ENCODE results near the gene IFIH1.

IFIH1 gene

DNA sequence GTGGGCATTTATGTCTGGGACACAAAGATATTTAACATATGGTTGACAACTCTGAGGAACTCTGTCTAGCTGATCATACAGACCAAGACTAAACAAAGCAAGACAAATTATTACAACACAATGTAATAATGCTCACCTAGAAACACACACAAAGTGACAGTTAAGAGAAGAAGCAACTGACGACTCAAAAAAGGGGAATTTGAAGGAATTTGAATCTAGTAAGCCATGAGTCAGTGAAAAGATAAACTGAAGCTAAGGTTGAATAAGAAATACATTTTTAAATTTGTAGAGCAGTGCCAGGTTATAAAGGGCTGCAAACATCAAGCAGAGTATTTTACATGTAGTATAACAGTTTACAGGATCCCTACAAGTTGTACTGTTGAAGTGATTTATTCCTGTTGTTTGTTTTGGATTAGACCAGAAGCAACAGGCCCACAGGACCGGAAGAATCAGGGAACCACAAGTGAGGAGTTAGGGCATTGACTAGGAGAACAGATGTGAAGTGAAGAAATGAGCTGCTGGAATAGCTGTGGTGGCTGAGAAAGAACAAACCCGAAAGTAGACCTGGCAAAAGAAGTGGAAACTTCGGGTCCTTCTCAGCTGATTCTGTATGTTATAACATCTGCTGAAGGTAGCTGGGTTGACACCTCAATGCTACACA, 35.6 kb downstream of the IFIH1 start:
- 97% methylated on average over 4 of the region's 4 CpGs for WGBS (ENCODE audit: insufficient coverage)
- H3K36me3 ChIP-seq (ENCODE audit: control insufficient read depth in 4 of 4, insufficient read depth in 4 of 4, low read length in 3 of 4), result peaks cover 11 to 62% (median 31%) of the 10 kb centered on the region in 4 experiments

DNA sequence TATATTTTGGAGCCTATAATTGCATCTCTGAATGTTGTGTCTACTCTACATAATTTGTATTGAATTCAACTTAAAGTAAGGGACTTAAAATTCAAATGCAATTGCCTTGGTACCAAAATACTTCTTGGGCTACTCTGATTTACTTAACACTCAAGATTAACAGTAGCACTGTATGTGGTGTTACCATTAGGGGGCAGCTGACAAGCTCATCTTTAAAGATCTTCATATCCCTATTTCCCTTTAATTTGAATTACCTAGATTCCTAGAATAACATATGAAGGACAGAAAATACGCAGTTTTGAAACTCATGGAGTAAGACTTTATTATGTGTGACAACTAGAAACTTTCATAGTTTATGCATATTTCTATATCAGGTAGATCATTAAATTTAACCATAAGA, 37.8 kb downstream of the IFIH1 start:
- DNase-seq, result no peak
- no peaks in the 10 kb centered on the region for H3K9me3 ChIP-seq (ENCODE audit: control extremely low read depth in 1 of 5, control insufficient read depth in 4 of 5, insufficient read depth in 2 of 5, low read depth in 1 of 5, low read length in 4 of 5)
- no peak overlapping the region for H3K4me3 ChIP-seq (ENCODE audit: control insufficient read depth in 1 of 7, extremely low read depth in 1 of 7, insufficient read depth in 4 of 7, low read depth in 2 of 7, low read length in 6 of 7)
- POLR2A ChIA-PET, result no interaction called here
- CTCF ChIA-PET, result interaction anchor here (1.0 kb wide), 1 partner anchor 17 kb away, joined by 3 read pairs; no protein-coding TSS in a partner anchor
- no peaks in the 10 kb centered on the region for H3K27me3 ChIP-seq (replicated peaks in 2 of 5; ENCODE audit: control insufficient read depth in 4 of 5, insufficient read depth in 5 of 5, low read length in 4 of 5)
- H3K4me1 ChIP-seq (ENCODE audit: control extremely low read depth in 1 of 4, control insufficient read depth in 4 of 4, insufficient read depth in 4 of 4, low read length in 3 of 4), result peaks cover 0 to 3% (median 3%) of the 10 kb centered on the region in 4 experiments
- peaks cover 15 to 62% (median 30%) of the 10 kb centered on the region in 4 experiments for H3K36me3 ChIP-seq (ENCODE audit: control insufficient read depth in 4 of 4, insufficient read depth in 4 of 4, low read length in 3 of 4)
- H3K27ac ChIP-seq (ENCODE audit: insufficient read depth in 1 of 2, low read depth in 1 of 2, low read length in 2 of 2, poor library complexity in 1 of 2, severe bottlenecking in 2 of 2), result no peak overlapping the region
- WGBS (ENCODE audit: insufficient coverage), result no CpG with 5 or more reads among the region's 1 CpG

More for the DNA sequence above, 35.6 kb downstream of the IFIH1 start:
- Histone ChIP-seq H3K4me1 (ENCODE audit: control extremely low read depth in 1 of 4, control insufficient read depth in 4 of 4, insufficient read depth in 4 of 4, low read length in 3 of 4) (no peaks in the 10 kb centered on the region), H3K9me3 (ENCODE audit: control extremely low read depth in 1 of 5, control insufficient read depth in 4 of 5, insufficient read depth in 2 of 5, low read depth in 1 of 5, low read length in 4 of 5) (no peaks in the 10 kb centered on the region), H3K4me3 (ENCODE audit: control insufficient read depth in 1 of 7, extremely low read depth in 1 of 7, insufficient read depth in 4 of 7, low read depth in 2 of 7, low read length in 6 of 7) (no peak overlapping the region), H3K27me3 (replicated peaks in 2 of 5; ENCODE audit: control insufficient read depth in 4 of 5, insufficient read depth in 5 of 5, low read length in 4 of 5) (no peaks in the 10 kb centered on the region), H3K27ac (ENCODE audit: insufficient read depth in 1 of 2, low read depth in 1 of 2, low read length in 2 of 2, poor library complexity in 1 of 2, severe bottlenecking in 2 of 2) (no peak overlapping the region)
- DNase-seq, result no peak
- CTCF ChIA-PET, result interaction anchor here (0.7 to 1.4 kb wide), 2 partner anchors 15 to 45 kb away, joined by 3 to 7 read pairs; no protein-coding TSS in a partner anchor
- POLR2A ChIA-PET, result no interaction called here

DNA sequence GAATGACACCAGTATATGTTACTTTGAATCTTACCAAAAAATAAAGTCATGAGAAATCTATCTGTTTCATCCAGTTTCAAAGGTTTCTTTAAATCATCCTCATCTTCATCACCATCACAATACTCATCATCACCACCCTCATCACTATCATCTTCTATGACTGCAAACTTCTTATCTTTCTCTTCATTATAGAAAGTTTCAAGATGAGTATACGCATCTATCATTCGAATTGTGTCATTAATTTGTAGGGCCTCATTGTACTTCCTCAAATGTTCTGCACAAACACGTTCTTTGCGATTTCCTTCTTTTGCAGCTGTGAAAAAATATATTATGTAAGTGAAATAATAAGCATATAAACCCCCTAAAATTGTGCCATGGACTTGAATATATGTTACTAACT, 41.1 kb downstream of the IFIH1 start:
- POLR2A ChIA-PET, result interaction anchor here (1.2 kb wide), 1 partner anchor 21 kb away, joined by 3 read pairs; no protein-coding TSS in a partner anchor
- Histone ChIP-seq H3K27ac (ENCODE audit: insufficient read depth in 1 of 2, low read depth in 1 of 2, low read length in 2 of 2, poor library complexity in 1 of 2, severe bottlenecking in 2 of 2) (no peak overlapping the region), H3K4me3 (ENCODE audit: control insufficient read depth in 1 of 7, extremely low read depth in 1 of 7, insufficient read depth in 4 of 7, low read depth in 2 of 7, low read length in 6 of 7) (no peak overlapping the region), H3K4me1 (ENCODE audit: control extremely low read depth in 1 of 4, control insufficient read depth in 4 of 4, insufficient read depth in 4 of 4, low read length in 3 of 4) (peaks cover 0 to 3% (median 3%) of the 10 kb centered on the region in 4 experiments), H3K27me3 (replicated peaks in 2 of 5; ENCODE audit: control insufficient read depth in 4 of 5, insufficient read depth in 5 of 5, low read length in 4 of 5) (no peaks in the 10 kb centered on the region), H3K9me3 (ENCODE audit: control extremely low read depth in 1 of 5, control insufficient read depth in 4 of 5, insufficient read depth in 2 of 5, low read depth in 1 of 5, low read length in 4 of 5) (no peaks in the 10 kb centered on the region), H3K36me3 (ENCODE audit: control insufficient read depth in 4 of 4, insufficient read depth in 4 of 4, low read length in 3 of 4) (peaks cover 11 to 44% (median 21%) of the 10 kb centered on the region in 4 experiments)
- CTCF ChIA-PET, result interaction anchor here (0.9 to 1.5 kb wide), 6 partner anchors 12 to 58 kb away, joined by 3 to 7 read pairs (median 3); no protein-coding TSS in a partner anchor
- no CpG with 5 or more reads among the region's 4 CpGs for WGBS (ENCODE audit: insufficient coverage)
- peak in 2 of 3 donors; percentile 17 to 21 for DNase-seq

DNA sequence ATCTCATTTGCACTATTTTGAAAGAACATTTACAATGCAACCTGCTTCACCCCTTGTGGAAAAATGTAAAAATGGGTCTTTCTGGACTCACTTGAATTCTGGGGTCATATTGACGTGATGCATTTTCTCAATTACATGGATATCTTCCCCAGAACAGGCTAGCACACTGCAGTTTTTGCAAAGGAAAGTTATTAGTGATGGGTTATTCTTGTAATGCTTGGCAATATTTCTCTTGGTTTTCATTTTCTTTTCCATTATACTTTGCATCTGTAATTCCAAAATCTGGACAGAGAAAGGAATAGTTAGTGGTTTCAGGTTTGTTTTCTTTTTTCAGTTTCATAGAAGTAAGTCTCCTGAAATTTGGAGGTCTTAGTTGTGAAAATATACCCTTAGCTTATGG, 50.5 kb downstream of the IFIH1 start:
- DNase-seq, result no peak
- Histone ChIP-seq H3K27ac (ENCODE audit: insufficient read depth in 1 of 2, low read depth in 1 of 2, low read length in 2 of 2, poor library complexity in 1 of 2, severe bottlenecking in 2 of 2) (no peak overlapping the region), H3K36me3 (ENCODE audit: control insufficient read depth in 4 of 4, insufficient read depth in 4 of 4, low read length in 3 of 4) (peaks cover 9 to 49% (median 24%) of the 10 kb centered on the region in 4 experiments), H3K27me3 (replicated peaks in 2 of 5; ENCODE audit: control insufficient read depth in 4 of 5, insufficient read depth in 5 of 5, low read length in 4 of 5) (no peaks in the 10 kb centered on the region), H3K4me3 (ENCODE audit: control insufficient read depth in 1 of 7, extremely low read depth in 1 of 7, insufficient read depth in 4 of 7, low read depth in 2 of 7, low read length in 6 of 7) (no peak overlapping the region), H3K9me3 (ENCODE audit: control extremely low read depth in 1 of 5, control insufficient read depth in 4 of 5, insufficient read depth in 2 of 5, low read depth in 1 of 5, low read length in 4 of 5) (no peaks in the 10 kb centered on the region), H3K4me1 (ENCODE audit: control extremely low read depth in 1 of 4, control insufficient read depth in 4 of 4, insufficient read depth in 4 of 4, low read length in 3 of 4) (no peaks in the 10 kb centered on the region)
- no CpG with 5 or more reads among the region's 1 CpG for whole genome bisulfite sequencing (ENCODE audit: insufficient coverage)
- POLR2A ChIA-PET, result no interaction called here
- CTCF ChIA-PET, result no interaction called here

DNA sequence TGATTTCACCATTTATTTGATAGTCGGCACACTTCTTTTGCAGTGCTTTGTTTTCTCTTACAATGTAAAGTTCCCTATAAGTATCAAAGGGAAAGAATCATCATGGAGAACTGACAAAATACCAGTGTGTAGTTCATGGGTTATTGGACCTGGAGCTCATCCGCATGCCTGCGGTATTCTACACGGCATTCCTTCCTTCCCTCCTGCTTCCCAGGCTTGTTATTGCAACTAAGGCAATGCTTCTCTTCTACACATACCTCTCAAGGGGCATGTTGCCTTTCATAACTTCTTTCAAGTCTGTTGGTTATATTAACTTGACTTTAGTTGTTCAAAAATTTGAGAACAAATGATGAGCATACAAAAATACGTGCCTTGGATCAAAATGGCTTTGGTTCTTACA, 51.0 kb downstream of the IFIH1 start:
- Histone ChIP-seq H3K9me3 (ENCODE audit: control extremely low read depth in 1 of 5, control insufficient read depth in 4 of 5, insufficient read depth in 2 of 5, low read depth in 1 of 5, low read length in 4 of 5) (no peaks in the 10 kb centered on the region), H3K27me3 (replicated peaks in 2 of 5; ENCODE audit: control insufficient read depth in 4 of 5, insufficient read depth in 5 of 5, low read length in 4 of 5) (no peaks in the 10 kb centered on the region), H3K4me1 (ENCODE audit: control extremely low read depth in 1 of 4, control insufficient read depth in 4 of 4, insufficient read depth in 4 of 4, low read length in 3 of 4) (no peaks in the 10 kb centered on the region), H3K4me3 (ENCODE audit: control insufficient read depth in 1 of 7, extremely low read depth in 1 of 7, insufficient read depth in 4 of 7, low read depth in 2 of 7, low read length in 6 of 7) (no peak overlapping the region), H3K36me3 (ENCODE audit: control insufficient read depth in 4 of 4, insufficient read depth in 4 of 4, low read length in 3 of 4) (peaks cover 9 to 46% (median 24%) of the 10 kb centered on the region in 4 experiments), H3K27ac (ENCODE audit: insufficient read depth in 1 of 2, low read depth in 1 of 2, low read length in 2 of 2, poor library complexity in 1 of 2, severe bottlenecking in 2 of 2) (no peak overlapping the region)
- ChIA-PET POLR2A (no interaction called here), CTCF (no interaction called here)
- DNase-seq, result no peak
- 100% methylated on average over 1 of the region's 5 CpGs for WGBS (ENCODE audit: insufficient coverage)

DNA sequence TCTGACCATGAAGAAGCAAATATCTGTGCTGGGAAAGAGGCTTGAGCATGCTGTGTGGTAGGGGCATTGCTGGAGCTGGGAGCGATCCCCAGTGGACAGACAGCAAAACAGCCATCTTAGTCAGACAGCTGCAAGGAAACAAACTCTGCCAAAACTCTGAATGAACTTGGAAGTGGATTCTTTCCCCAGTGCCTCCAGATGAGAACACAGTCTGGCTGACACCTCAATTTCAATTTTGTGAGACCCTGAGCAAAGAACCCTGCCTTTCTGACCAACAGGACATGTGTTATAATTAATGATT, 52.1 kb downstream of the IFIH1 start:
- no peak overlapping the region for H3K27ac ChIP-seq (ENCODE audit: insufficient read depth in 1 of 2, low read depth in 1 of 2, low read length in 2 of 2, poor library complexity in 1 of 2, severe bottlenecking in 2 of 2)
- peaks cover 9 to 38% (median 16%) of the 10 kb centered on the region in 4 experiments for H3K36me3 ChIP-seq (ENCODE audit: control insufficient read depth in 4 of 4, insufficient read depth in 4 of 4, low read length in 3 of 4)
- H3K4me1 ChIP-seq (ENCODE audit: control extremely low read depth in 1 of 4, control insufficient read depth in 4 of 4, insufficient read depth in 4 of 4, low read length in 3 of 4), result peaks cover 5 to 7% (median 6%) of the 10 kb centered on the region in 4 experiments
- WGBS (ENCODE audit: insufficient coverage), result 100% methylated on average over 1 of the region's 1 CpG
- ChIA-PET CTCF (no interaction called here), POLR2A (no interaction called here)
- H3K4me3 ChIP-seq (ENCODE audit: control insufficient read depth in 1 of 7, extremely low read depth in 1 of 7, insufficient read depth in 4 of 7, low read depth in 2 of 7, low read length in 6 of 7), result no peak overlapping the region
- no peaks in the 10 kb centered on the region for H3K9me3 ChIP-seq (ENCODE audit: control extremely low read depth in 1 of 5, control insufficient read depth in 4 of 5, insufficient read depth in 2 of 5, low read depth in 1 of 5, low read length in 4 of 5)
- no peak for DNase-seq
- H3K27me3 ChIP-seq (replicated peaks in 2 of 5; ENCODE audit: control insufficient read depth in 4 of 5, insufficient read depth in 5 of 5, low read length in 4 of 5), result no peaks in the 10 kb centered on the region

DNA sequence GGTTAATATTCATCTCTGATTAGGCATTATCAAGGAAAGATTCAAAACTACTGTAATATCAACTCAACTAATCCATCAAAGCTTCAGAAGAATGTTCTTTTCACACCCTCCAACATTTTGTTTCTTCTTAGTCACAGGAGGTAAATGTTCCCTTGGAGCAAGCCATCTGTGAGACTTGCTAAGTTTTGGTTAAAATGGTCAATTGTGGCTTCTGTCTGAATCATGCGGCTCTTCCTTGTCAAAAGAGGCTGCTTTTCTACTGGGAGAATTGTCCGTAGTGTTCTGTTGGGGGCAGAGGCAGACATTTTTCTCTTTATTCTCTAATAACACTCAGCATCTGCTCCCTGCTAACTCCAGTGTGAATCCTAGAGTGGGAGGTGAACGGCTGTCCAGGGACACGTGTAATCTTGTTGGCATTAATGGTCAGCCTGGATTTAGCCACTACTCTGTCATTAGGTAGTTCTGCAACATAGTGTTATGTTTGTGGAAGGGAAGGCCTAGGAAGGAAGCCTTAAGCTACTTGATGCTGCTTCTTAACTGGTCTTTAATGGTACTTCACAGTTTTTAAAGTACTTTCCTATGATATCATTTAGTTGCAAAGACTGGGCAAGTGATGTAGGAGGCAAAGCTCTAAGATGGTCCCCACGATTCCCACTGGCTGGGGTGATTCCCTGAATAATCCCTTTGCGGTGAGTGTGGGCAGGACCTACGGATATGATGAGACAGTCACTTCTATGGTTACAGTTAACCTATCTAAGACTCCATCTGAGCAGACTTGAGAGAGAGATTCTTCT, 52.6 kb downstream of the IFIH1 start:
- POLR2A ChIA-PET, result no interaction called here
- Histone ChIP-seq H3K4me3 (ENCODE audit: control insufficient read depth in 1 of 7, extremely low read depth in 1 of 7, insufficient read depth in 4 of 7, low read depth in 2 of 7, low read length in 6 of 7) (no peak overlapping the region), H3K9me3 (ENCODE audit: control extremely low read depth in 1 of 5, control insufficient read depth in 4 of 5, insufficient read depth in 2 of 5, low read depth in 1 of 5, low read length in 4 of 5) (no peaks in the 10 kb centered on the region), H3K27me3 (replicated peaks in 2 of 5; ENCODE audit: control insufficient read depth in 4 of 5, insufficient read depth in 5 of 5, low read length in 4 of 5) (no peaks in the 10 kb centered on the region), H3K27ac (ENCODE audit: insufficient read depth in 1 of 2, low read depth in 1 of 2, low read length in 2 of 2, poor library complexity in 1 of 2, severe bottlenecking in 2 of 2) (no peak overlapping the region), H3K36me3 (ENCODE audit: control insufficient read depth in 4 of 4, insufficient read depth in 4 of 4, low read length in 3 of 4) (peaks cover 9 to 34% (median 16%) of the 10 kb centered on the region in 4 experiments), H3K4me1 (ENCODE audit: control extremely low read depth in 1 of 4, control insufficient read depth in 4 of 4, insufficient read depth in 4 of 4, low read length in 3 of 4) (peaks cover 5 to 11% (median 8%) of the 10 kb centered on the region in 4 experiments)
- no peak for DNase-seq
- WGBS (ENCODE audit: insufficient coverage), result 98% methylated on average over 5 of the region's 7 CpGs
- CTCF ChIA-PET, result interaction anchor here (1.1 kb wide), 1 partner anchor 12 kb away, joined by 3 read pairs; no protein-coding TSS in a partner anchor

Measured in common myeloid progenitor, CD34-positive (primary cell).